Keratinocyte (primary cell): Measurements from ENCODE around the gene SMARCAL1. TPM values are rescaled to one million over a fixed set of nuclear protein-coding genes. Genes with fewer than 3 reads are reported as not detected.

Source experiments
- DNase-seq: peaks from one replicate; pipeline ENCODE4 v3.0.0-alpha.2; 2011; ENCODE audit warnings: low read depth, missing footprints, low spot score
- FAIRE-seq: peaks from 2 replicates; lab custom pipeline; 2011; peaks lifted over from hg19 to GRCh38; lab: Jason Lieb, UNC
- H2AFZ ChIP-seq: 2 replicates; pipeline ENCODE4 v1.6.0; 2012; ENCODE audit warnings: low read length, control low read depth, inconsistent platforms; ENCODE audit not compliant: control insufficient read depth
- H3K27ac ChIP-seq: 2 replicates; pipeline ENCODE4 v1.5.1; 2011; ENCODE audit warnings: low read length; ENCODE audit not compliant: control insufficient read depth, insufficient read depth
- H3K27me3 ChIP-seq: 3 replicates; pipeline ENCODE4 v1.6.0; 2011; ENCODE audit warnings: low read length; ENCODE audit not compliant: control insufficient read depth, insufficient read depth; ENCODE audit errors: extremely low read depth
- H3K36me3 ChIP-seq, 2 experiments: 2 replicates in 1 of 2; 3 replicates in 1 of 2; pipeline ENCODE4 v1.5.1; 2011; ENCODE audit warnings: low read length in 2 of 2, mild to moderate bottlenecking in 1 of 2; ENCODE audit not compliant: control insufficient read depth in 2 of 2, insufficient read depth in 2 of 2; ENCODE audit errors: extremely low read depth in 1 of 2
- H3K4me1 ChIP-seq: 3 replicates; pipeline ENCODE4 v1.5.1; 2011; ENCODE audit warnings: low read length; ENCODE audit not compliant: control insufficient read depth, insufficient read depth; ENCODE audit errors: extremely low read depth
- H3K4me2 ChIP-seq: 3 replicates; pipeline ENCODE4 v1.6.0; 2011; ENCODE audit warnings: low read depth, low read length; ENCODE audit not compliant: control insufficient read depth, insufficient read depth; ENCODE audit errors: extremely low read depth
- H3K4me3 ChIP-seq, 3 experiments: fragments of 200-600 bp in 1 of 3; sonication (generic) in 1 of 3; 2 replicates in 2 of 3; 3 replicates in 1 of 3; pipeline ENCODE4 v1.5.1; 2011 to 2016; ENCODE audit warnings: low read length in 3 of 3, mild to moderate bottlenecking in 3 of 3, control low read depth in 2 of 3, inconsistent platforms in 1 of 3, low read depth in 1 of 3, mixed read lengths in 1 of 3, mixed run types in 1 of 3, moderate library complexity in 1 of 3; ENCODE audit not compliant: control insufficient read depth in 2 of 3, insufficient read depth in 2 of 3; ENCODE audit errors: extremely low read depth in 1 of 3
- H3K79me2 ChIP-seq: 2 replicates; pipeline ENCODE4 v1.6.0; 2012; ENCODE audit warnings: low read length; ENCODE audit not compliant: control insufficient read depth, insufficient read depth
- H3K9ac ChIP-seq: 3 replicates; pipeline ENCODE4 v1.6.0; 2011; ENCODE audit warnings: low read length; ENCODE audit not compliant: control insufficient read depth, insufficient read depth; ENCODE audit errors: extremely low read depth
- H3K9me1 ChIP-seq: 3 replicates; pipeline ENCODE4 v1.6.0; 2011; ENCODE audit warnings: low read length; ENCODE audit not compliant: control insufficient read depth, insufficient read depth; ENCODE audit errors: extremely low read depth
- H3K9me3 ChIP-seq: 2 replicates; pipeline ENCODE4 v1.5.1; 2012; ENCODE audit warnings: low read depth, low read length; ENCODE audit not compliant: control insufficient read depth
- H4K20me1 ChIP-seq: 3 replicates; pipeline ENCODE4 v1.6.0; 2011; ENCODE audit warnings: low read length; ENCODE audit not compliant: control insufficient read depth, insufficient read depth; ENCODE audit errors: extremely low read depth
- CTCF ChIP-seq, 3 experiments: IDR thresholded peaks in 1 of 3; conservative IDR thresholded peaks in 1 of 3; optimal IDR thresholded peaks in 1 of 3; 2 replicates in 2 of 3; 3 replicates in 1 of 3; pipeline versions ENCODE3 to v1.5.1; 2011; ENCODE audit warnings: low read length in 3 of 3, mild to moderate bottlenecking in 3 of 3, moderate library complexity in 2 of 3, control low read depth in 1 of 3, inconsistent platforms in 1 of 3; ENCODE audit not compliant: insufficient read depth in 2 of 3; ENCODE audit errors: extremely low read depth in 1 of 3
- EZH2 ChIP-seq: IDR thresholded peaks from one replicate; pipeline ENCODE4 v1.6.1; 2012; ENCODE audit warnings: inconsistent platforms, mild to moderate bottlenecking, low read length, moderate library complexity
- dilution Hi-C: fragments of 300-500 bp; cut with MboI; formaldehyde crosslinking; loops from one replicate; pipeline ENCODE4 v1.7.0; 2020; ENCODE audit warnings: low sequenced_read_pairs; ENCODE audit not compliant: extremely low pct_ligation_motif_present
- polyA minus RNA-seq, 3 experiments: library from RNA; depleted of rRNA, polyadenylated mRNA; stranded (reverse); fragments of >200 nt; gene quantifications; 1 replicate in 1 of 3; 2 replicates in 1 of 3; 3 replicates in 1 of 3; pipeline ENCODE4 v1.2.3, GENCODE V29; 2011
- polyA plus RNA-seq, 5 experiments: library from polyadenylated mRNA; depleted of rRNA in 3 of 5; stranded (reverse) in 3 of 5; stranded (forward) in 1 of 5; unstranded in 1 of 5; fragments of >200 nt; gene quantifications; 1 replicate in 1 of 5; 2 replicates in 3 of 5; 3 replicates in 1 of 5; pipeline versions ENCODE4 v1.2.1 to v1.2.3, GENCODE V29; 2011 to 2012; ENCODE audit warnings: missing spikeins in 2 of 5, low read depth in 1 of 5, low replicate concordance in 1 of 5

Gene SMARCAL1
- polyA plus RNA-seq = 25.8 to 32.2 TPM (median 26.3 TPM) in 3 replicates
- 12.6 TPM for polyA plus RNA-seq (2011; ENCODE audit: low read depth)
- 28.6 and 29.7 TPM in 2 replicates for polyA plus RNA-seq (2011; cell fraction: cytosol; rRNA removed)
- 27.6 and 34.1 TPM in 2 replicates for polyA plus RNA-seq (2011; cell fraction: nucleus; rRNA removed)
- 10.1 and 22.4 TPM in 2 replicates for polyA plus RNA-seq (2012; ENCODE audit: low replicate concordance)
- 39.4 to 52.7 TPM (median 50.7 TPM) in 3 replicates for polyA minus RNA-seq
- polyA minus RNA-seq (2011; cell fraction: cytosol; rRNA and poly(A)+ RNA removed) = 53.7 TPM
- polyA minus RNA-seq (2011; cell fraction: nucleus; rRNA and poly(A)+ RNA removed) = 42.9 and 57.5 TPM in 2 replicates

- TF ChIP-seq CTCF (optimal IDR thresholded peaks at IDR 0.05 in 1 of 3, IDR thresholded peaks at IDR 0.05 in 1 of 3, conservative IDR thresholded peaks at IDR 0.05 in 1 of 3; ENCODE audit: extremely low read depth in 1 of 3, insufficient read depth in 2 of 3, low read length in 3 of 3) = no peak
- no peak for TF ChIP-seq EZH2
- DNase-seq = peak; percentile 78
- Histone ChIP-seq H3K4me3 (peak within 1 kb of the TSS; percentile 83 to 93 (median 85)), H4K20me1 (no peaks in the 10 kb centered on the region), H3K4me2 (peak within 1 kb of the TSS; percentile 78), H3K9ac (peak within 1 kb of the TSS; percentile 90), H3K27ac (peak within 1 kb of the TSS; percentile 85), H3K27me3 (no peaks in the 10 kb centered on the region), H3K4me1 (no peaks in the 10 kb centered on the region), H3K36me3 (peaks cover 14 to 16% of the 10 kb centered on the region in 2 experiments), H3K79me2 (peaks cover 7% of the 10 kb centered on the region), H3K9me3 (no peaks in the 10 kb centered on the region), H3K9me1 (no peaks in the 10 kb centered on the region), H2AFZ (peak within 1 kb of the TSS; percentile 99)
- peak; percentile 85 for FAIRE-seq
- dilution Hi-C loops = no loop called here
Measured at GRCh38 chr2:216412022-216412999, at the start of gene SMARCAL1. Gene SMARCAL1, plus strand, starts transcription at chr2:216412484. Its CDS starts 2,221 bp downstream, at chr2:216414705.

- Histone ChIP-seq H3K4me2 (peak overlapping the region; percentile 76), H3K4me3 (peak overlapping the region in 2 of 3 experiments; percentile 31 to 54), H4K20me1 (no peaks in the 10 kb centered on the region), H3K27me3 (no peaks in the 10 kb centered on the region), H3K79me2 (peaks cover 7% of the 10 kb centered on the region), H3K9me1 (no peaks in the 10 kb centered on the region), H3K9me3 (no peaks in the 10 kb centered on the region), H3K27ac (peak overlapping the region; percentile 66), H3K36me3 (no peaks in the 10 kb centered on the region), H3K4me1 (peaks cover 17% of the 10 kb centered on the region), H3K9ac (peak overlapping the region; percentile 28), H2AFZ (no peak overlapping the region)
- dilution Hi-C loops = no loop called here
- peak; percentile 85 for DNase-seq
- TF ChIP-seq CTCF (optimal IDR thresholded peaks at IDR 0.05 in 1 of 3, IDR thresholded peaks at IDR 0.05 in 1 of 3, conservative IDR thresholded peaks at IDR 0.05 in 1 of 3; ENCODE audit: extremely low read depth in 1 of 3, insufficient read depth in 2 of 3, low read length in 3 of 3) (no peak), EZH2 (no peak)
- FAIRE-seq = peak; percentile 90
Measured at GRCh38 chr2:216362730-216363129, 49.6 kb upstream of the SMARCAL1 start.
